ENCODE data around the gene TMUB2. TPM values are rescaled to one million over a fixed set of nuclear protein-coding genes. Genes with fewer than 3 reads are reported as not detected.

The TMUB2 gene
- total and polyA plus RNA-seq, 9 of the 15 experiments (the other 6 are each of a cell fraction or from before 2014, with no cell fraction given), result 4.1 to 29.8 (median 16.3) TPM

DNA sequence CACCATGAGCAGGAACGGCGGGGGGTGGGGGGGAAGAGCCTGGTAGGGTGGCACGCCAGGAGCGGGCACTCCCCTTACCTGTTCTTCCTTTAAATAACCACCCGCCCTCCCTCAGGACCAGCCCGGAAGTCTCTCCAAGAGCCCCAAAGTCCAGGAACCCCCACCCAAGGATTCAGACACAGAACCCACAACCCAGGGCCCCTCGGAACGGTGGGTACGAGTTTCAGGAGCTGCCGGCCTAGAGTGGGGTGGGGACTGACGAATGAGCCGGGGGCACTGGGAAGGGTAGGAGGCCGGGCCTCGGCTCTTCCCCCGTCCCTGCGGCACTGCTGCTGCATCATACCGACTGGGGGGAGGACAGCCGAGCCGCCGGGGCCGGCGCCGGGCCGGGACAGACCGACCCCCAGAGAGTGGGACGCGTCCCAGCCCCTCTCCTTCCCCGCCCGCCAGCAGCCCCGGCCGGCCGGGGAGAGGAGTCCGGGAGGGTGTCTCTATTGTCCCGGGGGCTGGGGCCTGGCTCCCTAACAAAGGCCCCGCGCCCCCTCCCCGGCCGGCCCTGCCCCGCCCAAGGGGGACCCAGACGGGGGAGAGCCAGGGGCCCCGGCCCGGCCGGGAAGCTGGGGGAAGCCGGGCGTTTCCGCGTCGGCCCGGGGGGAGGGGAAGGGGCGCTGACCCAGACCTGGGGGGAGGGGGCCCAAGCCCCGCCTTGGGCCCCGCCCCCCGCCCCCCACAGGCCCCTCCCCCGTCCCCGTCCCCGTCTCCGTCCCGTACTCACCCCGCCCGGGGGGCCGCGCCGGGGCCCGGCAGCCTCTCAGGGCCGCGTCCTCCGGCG, 12.2 kb downstream of the TMUB2 start (continued):
- TF ChIP-seq, protein P1, sequence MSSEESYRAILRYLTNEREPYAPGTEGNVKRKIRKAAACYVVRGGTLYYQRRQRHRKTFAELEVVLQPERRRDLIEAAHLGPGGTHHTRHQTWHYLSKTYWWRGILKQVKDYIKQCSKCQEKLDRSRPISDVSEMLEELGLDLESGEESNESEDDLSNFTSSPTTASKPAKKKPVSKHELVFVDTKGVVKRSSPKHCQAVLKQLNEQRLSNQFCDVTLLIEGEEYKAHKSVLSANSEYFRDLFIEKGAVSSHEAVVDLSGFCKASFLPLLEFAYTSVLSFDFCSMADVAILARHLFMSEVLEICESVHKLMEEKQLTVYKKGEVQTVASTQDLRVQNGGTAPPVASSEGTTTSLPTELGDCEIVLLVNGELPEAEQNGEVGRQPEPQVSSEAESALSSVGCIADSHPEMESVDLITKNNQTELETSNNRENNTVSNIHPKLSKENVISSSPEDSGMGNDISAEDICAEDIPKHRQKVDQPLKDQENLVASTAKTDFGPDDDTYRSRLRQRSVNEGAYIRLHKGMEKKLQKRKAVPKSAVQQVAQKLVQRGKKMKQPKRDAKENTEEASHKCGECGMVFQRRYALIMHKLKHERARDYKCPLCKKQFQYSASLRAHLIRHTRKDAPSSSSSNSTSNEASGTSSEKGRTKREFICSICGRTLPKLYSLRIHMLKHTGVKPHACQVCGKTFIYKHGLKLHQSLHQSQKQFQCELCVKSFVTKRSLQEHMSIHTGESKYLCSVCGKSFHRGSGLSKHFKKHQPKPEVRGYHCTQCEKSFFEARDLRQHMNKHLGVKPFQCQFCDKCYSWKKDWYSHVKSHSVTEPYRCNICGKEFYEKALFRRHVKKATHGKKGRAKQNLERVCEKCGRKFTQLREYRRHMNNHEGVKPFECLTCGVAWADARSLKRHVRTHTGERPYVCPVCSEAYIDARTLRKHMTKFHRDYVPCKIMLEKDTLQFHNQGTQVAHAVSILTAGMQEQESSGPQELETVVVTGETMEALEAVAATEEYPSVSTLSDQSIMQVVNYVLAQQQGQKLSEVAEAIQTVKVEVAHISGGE (CRISPR knock-in tag; IDR thresholded peaks at IDR 0.05), result peak in 1 of 3 experiments; percentile 28; a peak in 2 of 6 replicates
- TF ChIP-seq DMBX1 (CRISPR knock-in tag; IDR thresholded peaks at IDR 0.05; ENCODE audit: borderline replicate concordance) (no peak), ZBTB7A (IDR thresholded peaks at IDR 0.05; ENCODE audit: borderline replicate concordance, control insufficient read depth, low read depth, low read length) (peak; percentile 93; the same call in 1 of the 2 replicates), TAF1 (IDR thresholded peaks at IDR 0.05; ENCODE audit: control insufficient read depth, extremely low read depth, insufficient read depth, low read length, severe bottlenecking) (peak; percentile 58), FOXA3 (CRISPR knock-in tag; conservative IDR thresholded peaks at IDR 0.05 in 1 of 2, IDR thresholded peaks at IDR 0.05 in 1 of 2) (no peak), CHD1 (IDR thresholded peaks at IDR 0.05; ENCODE audit: low read length) (peak; percentile 74), NR1H2 (CRISPR knock-in tag; IDR thresholded peaks at IDR 0.05) (0 out of 2 replicates have a peak, but pooled peaks have one; percentile 4), ZNF263 (CRISPR knock-in tag; IDR thresholded peaks at IDR 0.05; ENCODE audit: borderline replicate concordance) (0 out of 2 replicates have a peak, but pooled peaks have one; percentile 44), YY1 (IDR thresholded peaks at IDR 0.05; ENCODE audit: borderline replicate concordance in 1 of 3, control insufficient read depth in 1 of 3, extremely low read depth in 1 of 3, insufficient read depth in 3 of 3, insufficient read length in 1 of 3, insufficient replicate concordance in 2 of 3, low read depth in 1 of 3, low read length in 2 of 3) (peak in 1 of 3 experiments; percentile 7)
- TF ChIP-seq, protein P2, sequence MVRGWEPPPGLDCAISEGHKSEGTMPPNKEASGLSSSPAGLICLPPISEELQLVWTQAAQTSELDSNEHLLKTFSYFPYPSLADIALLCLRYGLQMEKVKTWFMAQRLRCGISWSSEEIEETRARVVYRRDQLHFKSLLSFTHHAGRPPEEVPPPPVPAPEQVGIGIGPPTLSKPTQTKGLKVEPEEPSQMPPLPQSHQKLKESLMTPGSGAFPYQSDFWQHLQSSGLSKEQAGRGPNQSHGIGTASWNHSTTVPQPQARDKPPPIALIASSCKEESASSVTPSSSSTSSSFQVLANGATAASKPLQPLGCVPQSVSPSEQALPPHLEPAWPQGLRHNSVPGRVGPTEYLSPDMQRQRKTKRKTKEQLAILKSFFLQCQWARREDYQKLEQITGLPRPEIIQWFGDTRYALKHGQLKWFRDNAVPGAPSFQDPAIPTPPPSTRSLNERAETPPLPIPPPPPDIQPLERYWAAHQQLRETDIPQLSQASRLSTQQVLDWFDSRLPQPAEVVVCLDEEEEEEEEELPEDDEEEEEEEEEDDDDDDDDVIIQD (CRISPR knock-in tag; IDR thresholded peaks at IDR 0.05), result no peak
- TF ChIP-seq, protein P3, sequence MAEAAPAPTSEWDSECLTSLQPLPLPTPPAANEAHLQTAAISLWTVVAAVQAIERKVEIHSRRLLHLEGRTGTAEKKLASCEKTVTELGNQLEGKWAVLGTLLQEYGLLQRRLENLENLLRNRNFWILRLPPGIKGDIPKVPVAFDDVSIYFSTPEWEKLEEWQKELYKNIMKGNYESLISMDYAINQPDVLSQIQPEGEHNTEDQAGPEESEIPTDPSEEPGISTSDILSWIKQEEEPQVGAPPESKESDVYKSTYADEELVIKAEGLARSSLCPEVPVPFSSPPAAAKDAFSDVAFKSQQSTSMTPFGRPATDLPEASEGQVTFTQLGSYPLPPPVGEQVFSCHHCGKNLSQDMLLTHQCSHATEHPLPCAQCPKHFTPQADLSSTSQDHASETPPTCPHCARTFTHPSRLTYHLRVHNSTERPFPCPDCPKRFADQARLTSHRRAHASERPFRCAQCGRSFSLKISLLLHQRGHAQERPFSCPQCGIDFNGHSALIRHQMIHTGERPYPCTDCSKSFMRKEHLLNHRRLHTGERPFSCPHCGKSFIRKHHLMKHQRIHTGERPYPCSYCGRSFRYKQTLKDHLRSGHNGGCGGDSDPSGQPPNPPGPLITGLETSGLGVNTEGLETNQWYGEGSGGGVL (CRISPR knock-in tag; IDR thresholded peaks at IDR 0.05), result no peak
- TF ChIP-seq, protein P4, sequence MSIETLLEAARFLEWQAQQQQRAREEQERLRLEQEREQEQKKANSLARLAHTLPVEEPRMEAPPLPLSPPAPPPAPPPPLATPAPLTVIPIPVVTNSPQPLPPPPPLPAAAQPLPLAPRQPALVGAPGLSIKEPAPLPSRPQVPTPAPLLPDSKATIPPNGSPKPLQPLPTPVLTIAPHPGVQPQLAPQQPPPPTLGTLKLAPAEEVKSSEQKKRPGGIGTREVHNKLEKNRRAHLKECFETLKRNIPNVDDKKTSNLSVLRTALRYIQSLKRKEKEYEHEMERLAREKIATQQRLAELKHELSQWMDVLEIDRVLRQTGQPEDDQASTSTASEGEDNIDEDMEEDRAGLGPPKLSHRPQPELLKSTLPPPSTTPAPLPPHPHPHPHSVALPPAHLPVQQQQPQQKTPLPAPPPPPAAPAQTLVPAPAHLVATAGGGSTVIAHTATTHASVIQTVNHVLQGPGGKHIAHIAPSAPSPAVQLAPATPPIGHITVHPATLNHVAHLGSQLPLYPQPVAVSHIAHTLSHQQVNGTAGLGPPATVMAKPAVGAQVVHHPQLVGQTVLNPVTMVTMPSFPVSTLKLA (conservative IDR thresholded peaks at IDR 0.05), result peak in 1 of 2 experiments; percentile 17; a peak in 1 of 4 replicates

Data from K562 (cell line).